MM.1S (cell line): ENCODE measurements around the gene TIFAB.

Experiments used
- DNase-seq: peaks from one replicate; pipeline ENCODE4 v3.0.0-alpha.2; 2015
- H2AFZ ChIP-seq: fragments of 300-600 bp; sonication (generic); 2 replicates; pipeline ENCODE4 v1.6.0; 2016; ENCODE audit warnings: antibody characterized with exemption, low read length
- H3F3A ChIP-seq: fragments of 300-600 bp; sonication (generic); 2 replicates; pipeline ENCODE4 v1.6.1; 2016; ENCODE audit warnings: mild to moderate bottlenecking, antibody characterized with exemption, low read length, moderate library complexity, mixed read lengths; ENCODE audit not compliant: insufficient read depth
- H3K27ac ChIP-seq: fragments of 300-600 bp; sonication (generic); 2 replicates; pipeline ENCODE4 v1.5.1; 2016; ENCODE audit warnings: mild to moderate bottlenecking, low read length
- H3K27me3 ChIP-seq: fragments of 300-600 bp; sonication (generic); replicated peaks from 2 replicates; pipeline ENCODE4 v1.6.0; 2016; ENCODE audit warnings: low read length; ENCODE audit not compliant: insufficient read depth
- H3K36me3 ChIP-seq: fragments of 300-600 bp; sonication (generic); replicated peaks from 2 replicates; pipeline ENCODE4 v1.6.1; 2016; ENCODE audit warnings: mild to moderate bottlenecking, low read length, mixed read lengths; ENCODE audit not compliant: insufficient read depth
- H3K4me1 ChIP-seq: fragments of 300-600 bp; sonication (generic); 2 replicates; pipeline ENCODE4 v1.6.1; 2016; ENCODE audit warnings: low read length, mixed read lengths
- H3K4me2 ChIP-seq: fragments of 300-600 bp; sonication (generic); 2 replicates; pipeline ENCODE4 v1.6.0; 2016; ENCODE audit warnings: low read depth, low read length
- H3K4me3 ChIP-seq: fragments of 300-600 bp; sonication (generic); 2 replicates; pipeline ENCODE4 v1.5.1; 2016; ENCODE audit warnings: low read length, mixed read lengths
- H3K79me2 ChIP-seq: fragments of 300-600 bp; sonication (generic); 2 replicates; pipeline ENCODE4 v1.6.1; 2016; ENCODE audit warnings: mixed run types, low read length, mixed read lengths
- H3K9ac ChIP-seq: fragments of 300-600 bp; sonication (generic); 2 replicates; pipeline ENCODE4 v1.6.1; 2016; ENCODE audit warnings: low read length, mixed read lengths
- H3K9me2 ChIP-seq: fragments of 300-600 bp; sonication (generic); replicated peaks from 2 replicates; pipeline ENCODE4 v1.6.1; 2016; ENCODE audit warnings: mild to moderate bottlenecking, low read length, mixed read lengths; ENCODE audit not compliant: insufficient read depth
- H3K9me3 ChIP-seq: fragments of 300-600 bp; sonication (generic); replicated peaks from 2 replicates; pipeline ENCODE4 v1.6.1; 2016; ENCODE audit warnings: mild to moderate bottlenecking, low read length, mixed read lengths; ENCODE audit not compliant: insufficient read depth
- H4K20me1 ChIP-seq: fragments of 300-600 bp; sonication (generic); 2 replicates; pipeline ENCODE4 v1.6.1; 2016; ENCODE audit warnings: mild to moderate bottlenecking, low read length, moderate library complexity, mixed read lengths; ENCODE audit not compliant: insufficient read depth
- CTCF ChIP-seq: fragments of 300-600 bp; sonication (generic); IDR thresholded peaks from 2 replicates; pipeline ENCODE4 v1.5.1; 2016; ENCODE audit warnings: antibody characterized with exemption, low read length, mixed read lengths
- EZH2 ChIP-seq: fragments of 300-600 bp; sonication (generic); optimal IDR thresholded peaks from 2 replicates; pipeline ENCODE3; 2017; ENCODE audit warnings: low read depth, mild to moderate bottlenecking, antibody characterized with exemption, low read length, mixed read lengths
- EZH2phosphoT487 ChIP-seq: fragments of 300-600 bp; sonication (generic); IDR thresholded peaks from 2 replicates; pipeline ENCODE4 v1.6.1; 2018; ENCODE audit warnings: antibody characterized with exemption, low read length

Gene TIFAB

GRCh38 chr5:135454946-135455345 is 2.8 kb upstream of the TIFAB start:
- no peak overlapping the region for H3K4me3 ChIP-seq
- no peaks in the 10 kb centered on the region for H3K9me2 ChIP-seq
- H3F3A ChIP-seq: no peaks in the 10 kb centered on the region
- no peaks in the 10 kb centered on the region for H3K9me3 ChIP-seq
- no peaks in the 10 kb centered on the region; the same call in 1 of the 2 replicates for H3K4me1 ChIP-seq
- no peaks in the 10 kb centered on the region for H4K20me1 ChIP-seq
- no peak overlapping the region for H3K4me2 ChIP-seq
- no peak overlapping the region for H3K27ac ChIP-seq
- TF ChIP-seq EZH2phosphoT487 (no peak), EZH2 (no peak), CTCF (no peak)
- no peaks in the 10 kb centered on the region for H3K27me3 ChIP-seq
- no peak for DNase-seq
- H3K9ac ChIP-seq: no peak overlapping the region
- H3K36me3 ChIP-seq: no peaks in the 10 kb centered on the region
- no peak overlapping the region for H2AFZ ChIP-seq
- no peaks in the 10 kb centered on the region for H3K79me2 ChIP-seq

- no peak overlapping the region for H2AFZ ChIP-seq
- H3K79me2 ChIP-seq: no peaks in the 10 kb centered on the region
- no peak overlapping the region for H3K27ac ChIP-seq
- H4K20me1 ChIP-seq: no peaks in the 10 kb centered on the region
- no peaks in the 10 kb centered on the region; the same call in 1 of the 2 replicates for H3K4me1 ChIP-seq
- DNase-seq: no peak
- no peaks in the 10 kb centered on the region for H3K9me2 ChIP-seq
- no peak overlapping the region for H3K4me2 ChIP-seq
- no peaks in the 10 kb centered on the region for H3K27me3 ChIP-seq
- H3F3A ChIP-seq: no peaks in the 10 kb centered on the region
- H3K4me3 ChIP-seq: no peak overlapping the region
- H3K9me3 ChIP-seq: no peaks in the 10 kb centered on the region
- H3K9ac ChIP-seq: no peak overlapping the region
- H3K36me3 ChIP-seq: no peaks in the 10 kb centered on the region
- no peak for TF ChIP-seq EZH2
- TF ChIP-seq CTCF: no peak
- no peak for TF ChIP-seq EZH2phosphoT487
Observed at GRCh38 chr5:135453613-135454012, 1.5 kb upstream of the TIFAB start.

GRCh38 chr5:135451581-135452320 is 400 bp downstream of the TIFAB start:
- Histone ChIP-seq H3F3A (no peaks in the 10 kb centered on the region), H3K4me2 (no peak overlapping the region), H3K27me3 (no peaks in the 10 kb centered on the region), H3K79me2 (no peaks in the 10 kb centered on the region), H2AFZ (no peak overlapping the region), H3K9me2 (no peaks in the 10 kb centered on the region), H3K4me3 (no peak overlapping the region), H3K9ac (no peak overlapping the region), H3K27ac (no peak overlapping the region), H4K20me1 (no peaks in the 10 kb centered on the region), H3K4me1 (no peaks in the 10 kb centered on the region; the same call in 1 of the 2 replicates), H3K36me3 (no peaks in the 10 kb centered on the region), H3K9me3 (no peaks in the 10 kb centered on the region)
- DNase-seq: no peak
- TF ChIP-seq EZH2phosphoT487: no peak
- TF ChIP-seq CTCF: no peak
- TF ChIP-seq EZH2: no peak
